ENCODE results near the gene SHPK. TPM values are rescaled to one million over a fixed set of nuclear protein-coding genes. Genes with fewer than 3 reads are reported as not detected.

Gene SHPK, protein sequence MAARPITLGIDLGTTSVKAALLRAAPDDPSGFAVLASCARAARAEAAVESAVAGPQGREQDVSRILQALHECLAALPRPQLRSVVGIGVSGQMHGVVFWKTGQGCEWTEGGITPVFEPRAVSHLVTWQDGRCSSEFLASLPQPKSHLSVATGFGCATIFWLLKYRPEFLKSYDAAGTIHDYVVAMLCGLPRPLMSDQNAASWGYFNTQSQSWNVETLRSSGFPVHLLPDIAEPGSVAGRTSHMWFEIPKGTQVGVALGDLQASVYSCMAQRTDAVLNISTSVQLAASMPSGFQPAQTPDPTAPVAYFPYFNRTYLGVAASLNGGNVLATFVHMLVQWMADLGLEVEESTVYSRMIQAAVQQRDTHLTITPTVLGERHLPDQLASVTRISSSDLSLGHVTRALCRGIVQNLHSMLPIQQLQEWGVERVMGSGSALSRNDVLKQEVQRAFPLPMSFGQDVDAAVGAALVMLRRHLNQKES
- total RNA-seq, result 6.8 TPM

DNA sequence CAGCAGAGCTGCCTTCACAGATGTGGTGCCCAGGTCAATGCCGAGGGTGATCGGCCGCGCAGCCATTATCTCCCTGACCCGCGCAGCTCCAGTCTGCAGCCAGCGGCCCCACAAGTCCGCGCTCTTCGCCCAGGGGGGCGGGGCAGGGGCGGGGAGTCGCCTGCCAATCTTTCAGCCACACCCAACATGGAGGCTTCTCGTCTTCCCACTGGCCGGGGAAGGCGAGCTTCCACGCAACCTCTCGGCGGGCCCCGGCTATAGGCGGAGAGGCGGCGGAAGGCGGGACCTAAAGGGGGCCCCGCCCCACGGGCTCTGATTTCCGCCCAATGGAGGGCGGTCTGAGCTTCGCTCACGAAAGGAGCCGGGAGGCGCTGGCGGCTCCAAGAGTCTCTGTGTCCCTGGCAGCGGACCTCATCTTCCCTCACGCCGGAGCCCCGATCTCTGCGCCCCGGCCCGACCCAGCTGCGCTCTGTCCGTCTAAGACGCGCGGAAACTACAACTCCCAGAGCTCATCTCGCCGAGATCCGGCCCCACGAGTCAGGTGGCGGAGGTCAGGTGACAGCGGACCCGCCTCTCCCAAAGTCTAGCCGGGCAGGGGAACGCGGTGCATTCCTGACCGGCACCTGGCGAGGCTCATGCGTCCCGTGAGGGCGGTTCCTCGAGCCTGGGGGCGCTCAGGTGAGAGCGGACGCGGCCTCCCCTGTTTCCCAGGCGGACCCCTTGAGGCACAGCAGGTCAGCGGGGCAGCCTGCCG lies at the start of gene SHPK, which contains the start of gene CTNS:
TSS of gene SHPK (minus strand) at position 97 of the 754 bp plus-strand sequence. CDS start at position 66, 31 bp downstream.
TSS of gene CTNS (plus strand) at position 607 of the 754 bp plus-strand sequence. CDS start 3,447 bp downstream, outside the sequence.
- Histone ChIP-seq H3K4me3 (ENCODE audit: low read length in 3 of 3) (peak within 1 kb of the TSS; percentile 88 to 98 (median 94)), H3K9me3 (ENCODE audit: control insufficient read depth in 3 of 3, low read length in 3 of 3) (no peaks in the 10 kb centered on the region), H3K4me1 (ENCODE audit: control insufficient read depth in 3 of 3, insufficient read depth in 3 of 3, low read length in 3 of 3) (peaks cover 30 to 45% (median 40%) of the 10 kb centered on the region in 3 donors), H3K36me3 (ENCODE audit: control insufficient read depth in 3 of 3, insufficient read depth in 3 of 3, low read length in 3 of 3) (peaks cover 11 to 16% (median 12%) of the 10 kb centered on the region in 3 donors), H3K27ac (ENCODE audit: low read depth, low read length) (peak within 1 kb of the TSS; percentile 97), H3K27me3 (ENCODE audit: control insufficient read depth in 3 of 3, insufficient read depth in 3 of 3, low read length in 3 of 3) (no peaks in the 10 kb centered on the region), H3K9ac (ENCODE audit: low read depth in 1 of 3, low read length in 3 of 3) (peak within 1 kb of the TSS; percentile 91 to 97 (median 91))

DNA sequence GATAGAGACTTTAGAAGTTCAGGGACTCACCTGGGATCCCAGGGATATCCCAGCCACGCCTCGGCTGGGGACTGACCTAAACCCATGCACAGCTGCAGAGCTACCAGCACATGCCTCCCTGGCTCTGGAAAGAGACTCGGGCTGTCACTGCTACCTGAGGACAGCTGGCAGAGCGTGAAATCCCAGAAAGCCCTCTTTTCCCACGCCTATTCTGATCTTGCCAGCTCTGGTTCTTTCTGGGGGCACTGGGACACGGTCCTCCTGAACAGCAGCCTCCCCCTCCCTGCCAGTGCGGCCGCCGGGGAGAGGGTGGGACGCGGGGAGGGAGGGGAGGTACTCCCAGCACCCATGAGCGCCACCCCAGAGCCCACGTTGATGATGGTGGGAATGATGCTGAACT lies 49.1 kb upstream of the SHPK start:
- Histone ChIP-seq H3K27me3 (ENCODE audit: control insufficient read depth in 3 of 3, insufficient read depth in 3 of 3, low read length in 3 of 3) (no peaks in the 10 kb centered on the region), H3K9me3 (ENCODE audit: control insufficient read depth in 3 of 3, low read length in 3 of 3) (no peaks in the 10 kb centered on the region), H3K27ac (ENCODE audit: low read depth, low read length) (no peak overlapping the region), H3K4me1 (ENCODE audit: control insufficient read depth in 3 of 3, insufficient read depth in 3 of 3, low read length in 3 of 3) (peaks cover 0 to under 1% (median 0%) of the 10 kb centered on the region in 3 donors), H3K9ac (ENCODE audit: low read depth in 1 of 3, low read length in 3 of 3) (no peak overlapping the region), H3K36me3 (ENCODE audit: control insufficient read depth in 3 of 3, insufficient read depth in 3 of 3, low read length in 3 of 3) (peaks cover 11% of the 10 kb centered on the region in 3 donors), H3K4me3 (ENCODE audit: low read length in 3 of 3) (no peak overlapping the region)

- H3K36me3 ChIP-seq (ENCODE audit: control insufficient read depth in 3 of 3, insufficient read depth in 3 of 3, low read length in 3 of 3), result peaks cover 0 to 4% (median 2%) of the 10 kb centered on the region in 3 donors
- no peaks in the 10 kb centered on the region for H3K27me3 ChIP-seq (ENCODE audit: control insufficient read depth in 3 of 3, insufficient read depth in 3 of 3, low read length in 3 of 3)
- no peaks in the 10 kb centered on the region for H3K9me3 ChIP-seq (ENCODE audit: control insufficient read depth in 3 of 3, low read length in 3 of 3)
- H3K9ac ChIP-seq (ENCODE audit: low read depth in 1 of 3, low read length in 3 of 3), result no peak overlapping the region
- peaks cover 0 to 7% (median 0%) of the 10 kb centered on the region in 3 donors for H3K4me1 ChIP-seq (ENCODE audit: control insufficient read depth in 3 of 3, insufficient read depth in 3 of 3, low read length in 3 of 3)
- no peak overlapping the region for H3K4me3 ChIP-seq (ENCODE audit: low read length in 3 of 3)
- no peak overlapping the region for H3K27ac ChIP-seq (ENCODE audit: low read depth, low read length)
Observed at GRCh38 chr17:3683054-3683511, 47.0 kb upstream of the SHPK start.

DNA sequence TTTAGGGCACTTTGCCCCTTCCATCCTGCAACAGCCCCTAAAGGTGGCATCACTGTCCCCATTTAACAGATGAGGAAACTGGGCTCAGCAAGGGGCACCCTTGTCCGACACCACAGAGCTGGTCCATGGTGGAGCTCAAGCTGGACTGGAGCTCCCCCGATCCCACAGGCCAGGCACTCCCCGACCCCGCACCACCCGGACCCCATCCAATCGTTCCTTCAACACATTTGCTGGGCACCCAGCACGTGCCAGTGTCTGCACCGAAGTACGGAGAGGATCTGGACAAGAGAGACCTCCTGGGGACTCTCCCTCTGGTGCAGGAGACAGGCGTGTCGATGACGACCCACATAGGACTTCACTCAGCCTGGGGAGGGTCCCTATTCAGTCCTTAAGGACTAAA lies 46.0 kb upstream of the SHPK start:
- Histone ChIP-seq H3K9ac (ENCODE audit: low read depth in 1 of 3, low read length in 3 of 3) (no peak overlapping the region), H3K4me1 (ENCODE audit: control insufficient read depth in 3 of 3, insufficient read depth in 3 of 3, low read length in 3 of 3) (peaks cover 0 to 7% (median 0%) of the 10 kb centered on the region in 3 donors), H3K27me3 (ENCODE audit: control insufficient read depth in 3 of 3, insufficient read depth in 3 of 3, low read length in 3 of 3) (no peaks in the 10 kb centered on the region), H3K9me3 (ENCODE audit: control insufficient read depth in 3 of 3, low read length in 3 of 3) (no peaks in the 10 kb centered on the region), H3K4me3 (ENCODE audit: low read length in 3 of 3) (no peak overlapping the region), H3K36me3 (ENCODE audit: control insufficient read depth in 3 of 3, insufficient read depth in 3 of 3, low read length in 3 of 3) (peaks cover 0 to 8% (median 4%) of the 10 kb centered on the region in 3 donors), H3K27ac (ENCODE audit: low read depth, low read length) (no peak overlapping the region)

GRCh38 chr17:3681565-3681964 lies 45.5 kb upstream of the SHPK start:
- peaks cover 0 to 7% (median 0%) of the 10 kb centered on the region in 3 donors for H3K4me1 ChIP-seq (ENCODE audit: control insufficient read depth in 3 of 3, insufficient read depth in 3 of 3, low read length in 3 of 3)
- peaks cover 0 to 8% (median 4%) of the 10 kb centered on the region in 3 donors for H3K36me3 ChIP-seq (ENCODE audit: control insufficient read depth in 3 of 3, insufficient read depth in 3 of 3, low read length in 3 of 3)
- H3K4me3 ChIP-seq (ENCODE audit: low read length in 3 of 3), result no peak overlapping the region
- H3K27ac ChIP-seq (ENCODE audit: low read depth, low read length), result no peak overlapping the region
- no peaks in the 10 kb centered on the region for H3K27me3 ChIP-seq (ENCODE audit: control insufficient read depth in 3 of 3, insufficient read depth in 3 of 3, low read length in 3 of 3)
- no peak overlapping the region for H3K9ac ChIP-seq (ENCODE audit: low read depth in 1 of 3, low read length in 3 of 3)
- no peaks in the 10 kb centered on the region for H3K9me3 ChIP-seq (ENCODE audit: control insufficient read depth in 3 of 3, low read length in 3 of 3)

- peaks cover 0 to 9% (median 4%) of the 10 kb centered on the region in 3 donors for H3K36me3 ChIP-seq (ENCODE audit: control insufficient read depth in 3 of 3, insufficient read depth in 3 of 3, low read length in 3 of 3)
- no peaks in the 10 kb centered on the region for H3K27me3 ChIP-seq (ENCODE audit: control insufficient read depth in 3 of 3, insufficient read depth in 3 of 3, low read length in 3 of 3)
- H3K27ac ChIP-seq (ENCODE audit: low read depth, low read length), result no peak overlapping the region
- no peak overlapping the region for H3K4me3 ChIP-seq (ENCODE audit: low read length in 3 of 3)
- no peak overlapping the region for H3K9ac ChIP-seq (ENCODE audit: low read depth in 1 of 3, low read length in 3 of 3)
- H3K4me1 ChIP-seq (ENCODE audit: control insufficient read depth in 3 of 3, insufficient read depth in 3 of 3, low read length in 3 of 3), result peaks cover 0 to 7% (median 0%) of the 10 kb centered on the region in 3 donors
- no peaks in the 10 kb centered on the region for H3K9me3 ChIP-seq (ENCODE audit: control insufficient read depth in 3 of 3, low read length in 3 of 3)
Observed at GRCh38 chr17:3681057-3681456, 45.0 kb upstream of the SHPK start.

DNA sequence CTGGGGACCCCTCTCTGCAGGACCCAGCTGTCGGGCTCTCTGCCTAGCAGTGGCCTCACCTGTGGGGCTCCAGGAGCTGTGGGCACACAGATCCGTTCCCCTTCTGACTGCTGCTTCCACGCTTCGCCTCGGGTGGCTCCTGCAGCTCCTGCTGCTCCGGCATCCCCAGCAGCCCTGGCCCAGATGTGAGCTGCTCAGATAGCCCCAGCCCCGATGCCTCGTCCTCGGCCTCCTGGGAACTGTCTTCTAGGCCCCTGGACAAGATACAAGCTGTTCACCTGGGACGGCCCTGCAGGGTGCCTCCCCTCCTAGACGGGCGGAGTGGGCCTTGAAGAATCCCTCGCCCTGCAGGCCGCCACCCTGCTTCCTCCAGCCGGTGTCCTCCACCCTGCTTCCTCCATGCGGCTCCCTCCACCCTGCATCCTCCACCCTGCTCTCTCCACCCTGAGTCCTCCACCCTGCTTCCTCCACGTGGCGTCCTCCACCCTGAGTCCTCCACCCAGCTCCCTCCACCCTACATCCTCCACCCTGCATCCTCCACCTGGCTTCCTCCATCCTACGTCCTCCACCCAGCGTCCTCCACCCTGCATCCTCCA lies 43.6 kb upstream of the SHPK start:
- no peak overlapping the region for H3K4me3 ChIP-seq (ENCODE audit: low read length in 3 of 3)
- H3K4me1 ChIP-seq (ENCODE audit: control insufficient read depth in 3 of 3, insufficient read depth in 3 of 3, low read length in 3 of 3), result peaks cover 0 to 7% (median 0%) of the 10 kb centered on the region in 3 donors
- H3K36me3 ChIP-seq (ENCODE audit: control insufficient read depth in 3 of 3, insufficient read depth in 3 of 3, low read length in 3 of 3), result peaks cover 0 to 10% (median 4%) of the 10 kb centered on the region in 3 donors
- no peaks in the 10 kb centered on the region for H3K27me3 ChIP-seq (ENCODE audit: control insufficient read depth in 3 of 3, insufficient read depth in 3 of 3, low read length in 3 of 3)
- H3K9ac ChIP-seq (ENCODE audit: low read depth in 1 of 3, low read length in 3 of 3), result no peak overlapping the region
- no peaks in the 10 kb centered on the region for H3K9me3 ChIP-seq (ENCODE audit: control insufficient read depth in 3 of 3, low read length in 3 of 3)
- H3K27ac ChIP-seq (ENCODE audit: low read depth, low read length), result no peak overlapping the region

DNA sequence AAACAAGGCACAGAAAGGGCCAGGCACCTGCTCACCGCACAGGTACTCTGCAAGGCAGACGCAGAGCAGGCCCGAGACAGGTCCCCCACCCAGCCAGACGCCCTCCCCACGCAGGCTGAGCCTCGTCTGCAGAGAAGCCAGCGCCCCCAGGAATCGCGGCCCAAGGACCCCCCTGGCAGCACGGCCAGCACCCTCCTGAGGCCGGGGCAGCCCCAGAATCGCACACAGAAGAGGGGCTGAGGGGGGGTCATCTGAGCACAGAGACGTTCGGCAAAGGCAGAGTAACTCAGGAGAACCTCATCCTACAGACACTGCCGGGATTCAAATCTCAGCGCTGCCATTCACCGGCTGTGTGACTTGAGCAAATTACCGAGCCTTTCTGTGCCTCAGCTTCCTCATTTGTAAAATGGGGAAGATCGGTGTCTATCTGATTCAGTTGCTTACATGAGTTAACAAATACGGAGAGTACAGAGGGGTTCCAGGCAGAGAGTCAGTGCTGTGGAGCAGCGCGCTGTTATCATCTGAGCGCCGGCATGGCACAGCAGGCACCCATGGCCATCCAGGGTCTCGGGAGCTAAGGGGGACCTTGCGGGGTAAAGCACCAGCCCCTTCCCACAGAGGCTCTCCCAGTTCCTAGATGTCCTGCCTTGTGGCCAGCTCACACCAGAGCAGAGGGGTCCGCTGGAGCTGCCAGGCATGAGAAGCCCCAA lies 42.9 kb upstream of the SHPK start:
- Histone ChIP-seq H3K9me3 (ENCODE audit: control insufficient read depth in 3 of 3, low read length in 3 of 3) (no peaks in the 10 kb centered on the region), H3K36me3 (ENCODE audit: control insufficient read depth in 3 of 3, insufficient read depth in 3 of 3, low read length in 3 of 3) (peaks cover 0 to 10% (median 2%) of the 10 kb centered on the region in 3 donors), H3K27me3 (ENCODE audit: control insufficient read depth in 3 of 3, insufficient read depth in 3 of 3, low read length in 3 of 3) (no peaks in the 10 kb centered on the region), H3K4me1 (ENCODE audit: control insufficient read depth in 3 of 3, insufficient read depth in 3 of 3, low read length in 3 of 3) (peaks cover 0 to 7% (median 0%) of the 10 kb centered on the region in 3 donors), H3K4me3 (ENCODE audit: low read length in 3 of 3) (no peak overlapping the region), H3K9ac (ENCODE audit: low read depth in 1 of 3, low read length in 3 of 3) (peak overlapping the region in 2 of 3 donors; percentile 33 to 51), H3K27ac (ENCODE audit: low read depth, low read length) (no peak overlapping the region)
